Stimulated activated CD4-positive, alpha-beta T cell treated with anti-CD3 and anti-CD28 coated beads, Interleukin-1b, Interleukin-23, amount 100 ng/mL, for 1 hour (primary cell): Measurements from ENCODE around the gene HIPK2.

Source experiments
- DNase-seq, 2 donors: peaks; one replicate each; pipeline ENCODE4 v3.0.0-alpha.2; 2020; ENCODE audit warnings: low read depth in 2 of 2

The HIPK2 gene

DNA sequence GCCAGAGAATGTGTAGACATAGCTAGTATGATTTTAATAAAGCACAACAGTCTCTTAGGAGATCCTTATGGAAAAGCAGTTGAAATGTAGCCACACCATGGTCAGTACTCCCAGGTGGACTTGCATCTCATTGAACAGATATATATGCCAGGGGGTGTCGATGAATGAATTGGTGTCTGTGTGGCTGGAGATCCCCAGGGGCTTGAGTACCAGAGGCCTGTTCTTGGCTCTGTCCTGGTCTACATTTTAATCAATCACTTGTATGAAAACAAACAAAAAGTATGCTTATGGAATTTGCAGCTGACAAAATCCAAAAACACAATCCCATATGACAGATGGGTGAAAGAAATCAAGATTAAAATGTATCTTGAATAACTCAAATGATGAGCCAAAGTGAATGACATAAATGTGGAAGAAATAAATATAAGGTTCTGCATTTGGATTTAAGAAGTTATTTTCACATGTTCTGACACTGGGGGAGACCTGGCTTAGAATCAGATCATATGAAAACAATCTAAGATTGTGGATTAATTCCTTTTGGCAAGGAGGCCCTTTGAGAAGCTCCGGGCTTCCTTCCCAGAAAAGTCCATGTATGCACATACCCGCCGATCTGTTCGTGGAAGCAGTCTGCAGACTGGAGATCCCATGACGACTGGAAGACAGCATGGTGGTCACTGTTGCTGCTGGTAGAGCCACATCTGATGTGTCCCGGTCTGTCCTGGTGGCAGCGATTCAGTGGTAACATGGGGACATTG is 238.7 kb downstream of the HIPK2 start:
- no peak for DNase-seq

- no peak for DNase-seq
Observed at GRCh38 chr7:139536152-139536551, 241.6 kb downstream of the HIPK2 start.

GRCh38 chr7:139534966-139535651 is 242.7 kb downstream of the HIPK2 start:
- DNase-seq = no peak

DNA sequence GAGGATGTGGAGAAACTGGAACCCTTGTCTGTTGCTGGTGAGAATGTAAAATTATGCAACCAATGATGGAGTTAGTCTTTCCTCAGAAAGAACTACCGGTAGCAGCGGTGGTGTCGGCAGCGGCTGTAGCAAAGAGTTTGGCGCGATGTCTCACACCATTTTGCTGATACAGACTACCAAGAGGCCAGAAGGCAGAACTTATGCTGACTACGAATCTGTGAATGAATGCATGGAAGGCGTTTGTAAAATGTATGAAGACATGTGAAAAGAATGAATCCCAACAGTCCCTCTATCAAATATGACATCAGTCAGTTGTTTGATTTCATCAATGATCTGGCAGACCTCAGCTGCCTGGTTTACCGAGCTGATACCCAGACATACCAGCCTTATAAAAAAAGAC is 243.7 kb downstream of the HIPK2 start:
- no peak for DNase-seq

- no peak for DNase-seq
Observed at GRCh38 chr7:139532636-139533155, 245.1 kb downstream of the HIPK2 start.

DNA sequence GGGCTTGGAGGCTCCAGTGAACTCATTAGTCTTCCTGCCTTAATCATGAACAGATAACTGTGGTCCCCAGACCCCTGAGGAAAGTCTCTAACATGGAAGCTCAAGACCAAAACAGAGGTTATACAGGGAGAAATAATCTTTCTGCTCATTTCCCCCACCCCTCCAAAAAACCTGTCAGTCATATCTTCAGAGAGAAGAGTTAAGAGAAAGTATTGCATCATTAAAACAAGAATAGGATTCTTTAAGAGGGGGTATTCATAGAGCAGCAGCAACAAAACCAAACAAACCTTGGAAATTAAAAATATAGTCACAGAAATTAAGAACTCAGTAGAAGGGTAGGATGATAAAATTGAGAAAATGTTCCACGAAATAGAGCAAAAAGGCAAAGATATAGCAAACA is 246.7 kb downstream of the HIPK2 start:
- DNase-seq = no peak

DNA sequence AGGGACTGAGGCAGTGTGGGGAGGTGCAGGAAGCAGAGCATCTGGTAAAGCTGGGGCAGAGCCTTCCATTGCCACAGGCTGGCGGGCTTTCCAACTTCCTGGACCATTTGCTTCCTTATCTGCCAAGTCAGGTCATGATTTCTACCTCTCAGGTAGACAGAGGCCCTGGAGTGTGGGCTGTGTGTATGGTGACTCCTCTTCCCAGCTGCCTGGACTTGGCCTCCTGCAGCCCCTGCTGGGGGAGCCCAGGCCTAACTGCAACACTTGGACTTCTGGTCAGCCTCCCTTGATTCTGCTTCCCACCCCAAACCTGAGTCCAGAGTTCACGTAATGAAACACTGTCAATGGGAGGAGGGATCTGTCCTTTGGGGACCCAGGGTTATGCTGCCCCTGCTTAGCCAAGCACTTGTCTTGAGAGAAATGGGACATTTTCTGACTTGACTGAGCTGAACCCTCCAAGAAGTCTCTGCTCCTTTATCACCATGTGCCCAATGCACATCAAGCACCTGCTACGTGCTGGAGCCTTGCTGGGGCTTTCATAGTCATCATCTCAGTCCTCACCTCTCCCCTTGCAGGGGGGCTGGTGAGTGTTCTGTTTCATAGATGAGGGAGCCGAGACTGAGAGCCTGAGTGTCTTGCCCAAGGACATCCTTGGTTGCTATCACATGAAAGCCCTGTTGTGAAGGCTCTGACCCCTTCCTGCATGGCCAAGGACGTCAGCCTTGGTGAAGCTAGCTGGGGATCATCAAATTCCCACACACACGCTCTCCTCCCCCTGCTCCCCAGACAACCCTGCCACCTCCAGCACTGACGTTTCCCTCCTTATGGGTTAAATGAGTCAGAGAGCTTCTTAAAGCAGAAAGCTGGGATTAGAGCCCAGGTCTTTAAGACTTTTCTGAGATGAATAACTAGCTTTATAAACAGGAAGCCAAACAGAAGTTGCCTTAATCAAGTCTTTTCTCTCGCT is 250.9 kb downstream of the HIPK2 start:
- no peak for DNase-seq

DNA sequence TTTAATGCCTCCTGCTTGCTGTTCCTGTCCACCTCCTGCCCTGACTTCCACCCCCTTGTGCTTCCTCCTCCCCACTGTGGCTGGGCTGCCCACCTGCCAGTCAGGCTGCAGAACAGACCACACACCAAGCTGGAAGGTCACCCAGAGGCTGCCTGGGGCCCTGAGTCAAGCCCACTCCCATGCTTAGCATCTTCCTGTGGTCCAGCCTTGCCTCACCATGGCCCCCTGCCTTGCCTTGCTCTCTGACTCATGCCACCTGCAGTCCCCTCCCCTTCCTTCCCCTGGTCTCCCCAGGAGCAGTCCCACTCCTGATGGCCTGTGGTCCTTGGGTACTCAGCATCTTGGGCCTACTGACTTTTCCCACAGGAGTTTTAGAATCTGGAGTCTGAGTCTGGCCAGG is 252.0 kb downstream of the HIPK2 start:
- DNase-seq = no peak

- DNase-seq = no peak
Observed at GRCh38 chr7:139525239-139525638, 252.6 kb downstream of the HIPK2 start.

DNA sequence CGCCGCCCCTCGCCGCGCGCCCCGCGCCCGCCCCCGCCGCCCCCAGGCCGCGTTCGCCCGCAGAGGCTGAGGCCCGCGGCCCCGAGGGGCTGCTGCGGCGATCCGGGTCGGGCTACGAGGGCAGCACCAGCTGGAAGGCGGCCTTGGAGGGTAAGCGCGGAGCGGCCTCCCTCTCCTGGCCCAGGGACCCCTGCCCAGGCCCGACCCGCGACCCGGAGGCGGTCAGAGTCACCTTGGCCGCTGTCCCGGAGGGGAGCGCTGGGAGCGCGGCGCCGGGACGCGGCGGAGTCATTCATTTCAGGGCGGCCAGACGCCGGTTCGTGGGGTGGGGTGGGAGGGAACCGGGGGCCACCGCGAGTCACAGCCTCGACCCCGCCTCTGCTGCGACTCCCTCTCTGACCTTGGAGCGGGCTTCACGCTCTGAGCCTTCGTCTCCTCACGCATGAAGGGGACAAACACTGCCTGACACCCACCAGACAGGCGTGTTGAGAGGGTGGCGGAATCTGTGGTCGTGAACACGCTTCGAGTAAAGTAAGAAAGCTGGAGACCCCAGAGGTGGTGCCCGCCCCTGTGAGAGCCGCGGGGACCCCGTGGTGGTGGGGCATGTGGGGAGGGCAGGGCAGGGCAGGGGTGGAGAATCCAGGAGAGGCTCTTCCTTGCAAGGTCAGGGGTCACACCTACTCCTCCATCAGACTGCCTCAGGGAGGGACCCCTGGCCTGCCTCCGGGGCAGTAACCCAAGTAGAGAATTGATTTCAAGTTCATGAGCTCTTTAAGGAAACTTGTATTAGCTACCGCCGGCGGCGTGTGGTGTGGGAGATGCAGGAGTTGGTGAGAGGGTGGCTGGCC is 253.6 kb downstream of the HIPK2 start:
- no peak for DNase-seq

DNA sequence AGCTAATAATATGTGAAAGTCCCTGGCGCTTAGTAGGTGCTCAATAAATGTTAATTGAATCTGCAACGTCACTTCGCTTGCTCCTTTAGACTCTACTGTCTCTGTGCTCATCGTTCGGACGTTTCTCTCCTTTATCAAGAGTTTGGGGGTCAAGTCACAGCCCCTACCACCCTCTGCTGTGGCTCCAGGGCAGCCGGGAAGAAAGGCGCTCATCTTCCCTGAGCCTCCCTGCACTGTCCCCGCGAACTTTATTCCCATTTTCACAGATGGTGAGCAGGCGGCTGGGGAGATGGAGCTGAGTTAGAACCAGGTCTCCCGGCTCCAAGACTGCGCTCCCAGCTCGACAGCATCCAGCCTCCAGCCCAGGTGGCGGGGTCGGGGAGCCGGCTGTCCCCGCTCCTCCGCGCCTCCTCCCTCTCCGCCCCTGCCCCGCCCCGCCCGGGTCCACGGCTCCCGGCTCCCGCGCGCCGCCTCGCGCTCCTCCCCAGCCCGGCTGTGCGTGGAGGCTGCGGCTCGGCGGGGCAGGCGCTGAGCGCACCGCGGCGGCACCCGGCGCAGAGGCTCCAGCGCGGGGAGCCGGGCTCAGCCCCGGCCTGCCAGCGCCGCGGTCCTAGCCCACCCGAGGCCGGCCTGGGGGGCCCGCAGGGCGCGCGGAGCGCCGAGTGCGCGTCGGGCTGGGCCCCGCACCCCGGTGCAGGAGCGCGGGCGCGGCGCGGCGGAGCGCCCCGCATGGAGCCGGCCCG is 254.4 kb downstream of the HIPK2 start, which contains the start of gene CLEC2L:
Gene CLEC2L, plus strand, starts transcription at position 487 of the 743 bp plus-strand sequence. Its CDS starts 243 bp downstream, at position 730.
- DNase-seq = no peak

DNA sequence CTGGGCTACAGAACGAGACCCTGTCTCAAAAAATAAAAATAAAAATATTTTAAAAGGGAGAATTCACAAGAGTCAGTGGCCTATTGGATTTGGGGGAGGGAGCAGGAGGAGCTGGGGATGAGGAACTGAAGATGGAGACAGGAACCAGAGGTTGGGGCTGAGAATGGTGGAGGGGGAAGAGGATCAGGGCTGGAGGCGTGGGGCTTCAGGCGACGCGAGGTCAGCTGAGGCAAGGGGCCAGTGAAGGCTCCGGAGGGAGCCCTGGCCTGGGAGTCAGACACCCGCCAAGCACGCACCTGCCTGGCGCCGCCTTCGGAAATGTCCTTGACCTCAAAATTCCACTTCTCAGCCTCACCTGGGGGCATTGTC is 255.0 kb downstream of the HIPK2 start:
- DNase-seq = no peak

DNA sequence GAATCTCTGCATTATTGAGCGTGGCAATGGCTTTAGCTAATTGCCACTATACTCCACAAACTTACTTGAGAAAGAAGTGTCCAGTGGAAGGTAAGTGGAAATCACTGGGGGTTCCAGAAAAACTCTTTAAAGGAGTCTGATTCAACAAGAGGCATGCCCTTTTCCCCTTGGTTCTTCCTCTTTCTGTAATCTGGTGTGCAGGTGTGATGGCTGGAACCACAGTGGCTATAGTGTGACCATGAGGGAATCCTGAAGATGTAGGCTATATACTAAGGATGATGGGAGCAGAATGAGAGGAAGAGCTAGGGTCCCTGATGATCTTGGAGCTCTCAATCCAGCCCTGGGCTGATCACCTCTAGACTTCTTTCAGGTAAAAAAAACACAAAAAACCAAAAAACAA is 256.4 kb downstream of the HIPK2 start:
- DNase-seq = no peak

DNA sequence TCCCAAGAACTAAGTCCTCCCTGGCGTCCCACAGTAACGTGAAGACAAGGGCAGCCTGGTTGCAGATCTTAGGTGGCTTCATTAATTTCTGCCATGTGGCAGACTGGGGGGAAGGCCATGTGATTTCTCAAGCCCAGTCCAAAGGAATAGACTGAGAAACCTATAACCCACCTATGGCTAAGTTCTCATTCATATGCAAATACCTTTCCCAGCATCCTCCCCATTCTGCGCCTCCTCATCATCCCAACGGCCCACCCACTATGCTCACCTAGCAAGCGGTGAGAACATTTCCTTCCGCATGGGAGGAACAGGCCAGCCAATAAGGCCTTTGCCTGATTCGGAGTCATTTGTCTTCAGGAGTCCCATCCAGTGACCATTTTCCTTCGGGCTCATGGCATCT is 262.5 kb downstream of the HIPK2 start:
- no peak for DNase-seq
